ENCODE measurements around the gene MLC1. TPM values are rescaled to one million over a fixed set of nuclear protein-coding genes. Genes with fewer than 3 reads are reported as not detected.
A peak's percentile ranks its signal among the peaks of the same experiment; 100 is the strongest.

The MLC1 gene
- total RNA-seq, 1 donor from 2014 or later, result not detected

- H3K27me3 Mint-ChIP-seq (ENCODE audit: insufficient read depth, low read depth), result peaks cover 25% of the 10 kb centered on the region
- Histone ChIP-seq H3K36me3 (no peaks in the 10 kb centered on the region), H3K79me2 (ENCODE audit: low read depth) (no peaks in the 10 kb centered on the region), H3K27me3 (peaks cover 78% of the 10 kb centered on the region), H3K4me1 (peaks cover 6% of the 10 kb centered on the region), H3K4me3 (no peak overlapping the region), H3K9me3 (ENCODE audit: low read depth) (no peaks in the 10 kb centered on the region), H3K27ac (no peak overlapping the region), H3K9ac (no peak overlapping the region), H2AFZ (replicated peaks) (no peak overlapping the region), H3F3A (ENCODE audit: low read depth) (no peaks in the 10 kb centered on the region), H3K4me2 (no peak overlapping the region), H4K20me1 (ENCODE audit: low read depth) (no peaks in the 10 kb centered on the region)
- H3K9me3 Mint-ChIP-seq, result no peaks in the 10 kb centered on the region
- H3K27ac Mint-ChIP-seq, result no peak overlapping the region
- TF ChIP-seq EZH2phosphoT487 (IDR thresholded peaks at IDR 0.05), result no peak
- no peak for TF ChIP-seq EZH2 (IDR thresholded peaks at IDR 0.05)
- TF ChIP-seq CTCF (IDR thresholded peaks at IDR 0.05), result no peak
- no peaks in the 10 kb centered on the region for H3K36me3 Mint-ChIP-seq
- no peak for DNase-seq (ENCODE audit: low spot score)
- H3K4me3 Mint-ChIP-seq, result no peak overlapping the region
- H3K4me1 Mint-ChIP-seq, result no peaks in the 10 kb centered on the region
Measured at GRCh38 chr22:50017701-50018224, 67.5 kb downstream of the MLC1 start.

- Histone ChIP-seq H3K79me2 (ENCODE audit: low read depth) (no peaks in the 10 kb centered on the region), H3F3A (ENCODE audit: low read depth) (no peaks in the 10 kb centered on the region), H3K4me2 (no peak overlapping the region), H3K36me3 (no peaks in the 10 kb centered on the region), H3K27ac (no peak overlapping the region), H3K4me1 (peaks cover 6% of the 10 kb centered on the region), H3K9me3 (ENCODE audit: low read depth) (no peaks in the 10 kb centered on the region), H3K27me3 (peaks cover 85% of the 10 kb centered on the region), H4K20me1 (ENCODE audit: low read depth) (no peaks in the 10 kb centered on the region), H3K9ac (no peak overlapping the region), H3K4me3 (no peak overlapping the region), H2AFZ (replicated peaks) (no peak overlapping the region)
- H3K36me3 Mint-ChIP-seq, result no peaks in the 10 kb centered on the region
- peak; percentile 1 for DNase-seq (ENCODE audit: low spot score)
- no peak overlapping the region for H3K27ac Mint-ChIP-seq
- TF ChIP-seq EZH2 (IDR thresholded peaks at IDR 0.05), result no peak
- TF ChIP-seq CTCF (IDR thresholded peaks at IDR 0.05), result no peak
- no peak for TF ChIP-seq EZH2phosphoT487 (IDR thresholded peaks at IDR 0.05)
- no peaks in the 10 kb centered on the region for H3K4me1 Mint-ChIP-seq
- no peak overlapping the region for H3K4me3 Mint-ChIP-seq
- no peaks in the 10 kb centered on the region for H3K9me3 Mint-ChIP-seq
- H3K27me3 Mint-ChIP-seq (ENCODE audit: insufficient read depth, low read depth), result peaks cover 25% of the 10 kb centered on the region
Measured at GRCh38 chr22:50016988-50017700, 68.1 kb downstream of the MLC1 start.

- Mint-ChIP-seq H3K27ac (no peak overlapping the region), H3K4me1 (no peaks in the 10 kb centered on the region), H3K9me3 (peaks cover 2% of the 10 kb centered on the region), H3K27me3 (ENCODE audit: insufficient read depth, low read depth) (peaks cover 32% of the 10 kb centered on the region), H3K4me3 (no peak overlapping the region), H3K36me3 (no peaks in the 10 kb centered on the region)
- TF ChIP-seq EZH2 (IDR thresholded peaks at IDR 0.05), result no peak
- TF ChIP-seq CTCF (IDR thresholded peaks at IDR 0.05), result no peak
- TF ChIP-seq EZH2phosphoT487 (IDR thresholded peaks at IDR 0.05), result no peak
- H3K27me3 ChIP-seq, result peaks cover 92% of the 10 kb centered on the region
- peak; percentile 2 for DNase-seq (ENCODE audit: low spot score)
- no peaks in the 10 kb centered on the region for H3K36me3 ChIP-seq
- H3K4me3 ChIP-seq, result no peak overlapping the region
- no peak overlapping the region for H2AFZ ChIP-seq (replicated peaks)
- no peaks in the 10 kb centered on the region for H3K9me3 ChIP-seq (ENCODE audit: low read depth)
- H3K79me2 ChIP-seq (ENCODE audit: low read depth), result no peaks in the 10 kb centered on the region
- H3F3A ChIP-seq (ENCODE audit: low read depth), result no peaks in the 10 kb centered on the region
- H3K9ac ChIP-seq, result no peak overlapping the region
- no peak overlapping the region for H3K27ac ChIP-seq
- peaks cover 6% of the 10 kb centered on the region for H3K4me1 ChIP-seq
- H4K20me1 ChIP-seq (ENCODE audit: low read depth), result no peaks in the 10 kb centered on the region
- no peak overlapping the region for H3K4me2 ChIP-seq
Measured at GRCh38 chr22:50016308-50016987, 68.8 kb downstream of the MLC1 start.

All from neural progenitor cell (in vitro differentiated cells).